Suppressor macrophage (primary cell): ENCODE data around the gene MCM10.
"Not testable (repeated sequence)": the region's sequence is repeated elsewhere in the genome, so short reads cannot be mapped to it uniquely, and the experiment has no call there.

Experiments used
- DNase-seq, 4 experiments: peaks; one replicate each; pipeline ENCODE4 v3.0.0-alpha.2; 2020 to 2022

Gene MCM10

DNA sequence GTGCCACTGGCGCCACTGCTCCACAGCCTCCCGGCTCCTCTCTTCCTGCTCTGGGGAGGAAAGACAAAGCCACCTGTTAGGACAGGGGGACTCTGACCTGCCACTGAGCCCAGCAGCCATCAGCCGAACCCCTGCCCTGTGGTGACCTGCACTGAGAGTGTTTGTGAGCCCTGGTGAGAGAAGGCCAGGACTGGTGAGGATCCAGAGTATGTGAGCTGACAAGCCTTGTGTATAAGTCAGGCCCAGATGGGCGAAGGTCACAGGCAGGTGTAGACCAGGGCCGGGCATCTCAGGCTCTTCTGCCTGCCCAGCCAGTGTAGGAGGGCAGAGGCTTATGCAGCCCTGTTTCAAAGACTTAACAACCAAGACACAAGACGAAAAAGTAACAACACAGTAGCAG, 60.8 kb downstream of the MCM10 start:
- DNase-seq = no peak

DNA sequence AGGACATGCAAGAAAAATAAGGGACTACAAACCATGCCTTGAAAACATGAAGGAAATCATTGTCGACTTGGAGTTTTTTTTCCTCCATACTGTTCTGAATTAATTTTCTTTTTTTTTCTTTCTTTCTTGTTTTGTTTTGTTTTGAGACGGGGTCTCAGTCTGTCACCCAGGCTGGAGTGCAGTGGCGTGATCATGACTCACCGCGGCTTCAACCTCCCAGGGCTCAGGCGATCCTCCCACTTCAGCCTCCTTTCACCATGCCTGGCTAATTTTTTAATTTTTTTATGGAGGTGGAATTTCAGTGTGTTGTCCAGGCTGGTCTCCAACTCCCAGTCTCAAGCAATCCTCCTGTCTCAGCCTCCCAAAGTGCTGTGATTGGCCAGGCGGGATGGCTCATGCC, 61.2 kb downstream of the MCM10 start:
- no peak for DNase-seq

DNA sequence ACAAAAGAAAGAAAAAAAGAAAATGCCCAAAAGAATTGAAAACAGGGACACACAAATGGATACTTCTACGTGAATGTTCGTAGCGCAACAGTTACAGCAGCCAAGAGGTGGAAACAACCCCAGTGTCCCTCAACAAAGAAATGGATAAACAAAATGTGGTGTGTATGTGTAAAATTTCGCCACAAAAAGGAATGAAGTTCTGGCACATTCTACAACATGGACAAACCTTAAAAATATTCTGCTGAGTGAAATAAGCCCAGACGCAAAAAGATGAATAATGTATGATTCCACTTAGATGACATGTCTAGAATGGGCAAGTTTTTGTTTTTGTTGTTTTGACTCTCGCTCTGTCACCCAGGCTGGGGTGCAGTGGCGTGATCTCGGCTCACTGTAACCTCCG, 61.9 kb downstream of the MCM10 start:
- no peak for DNase-seq

DNA sequence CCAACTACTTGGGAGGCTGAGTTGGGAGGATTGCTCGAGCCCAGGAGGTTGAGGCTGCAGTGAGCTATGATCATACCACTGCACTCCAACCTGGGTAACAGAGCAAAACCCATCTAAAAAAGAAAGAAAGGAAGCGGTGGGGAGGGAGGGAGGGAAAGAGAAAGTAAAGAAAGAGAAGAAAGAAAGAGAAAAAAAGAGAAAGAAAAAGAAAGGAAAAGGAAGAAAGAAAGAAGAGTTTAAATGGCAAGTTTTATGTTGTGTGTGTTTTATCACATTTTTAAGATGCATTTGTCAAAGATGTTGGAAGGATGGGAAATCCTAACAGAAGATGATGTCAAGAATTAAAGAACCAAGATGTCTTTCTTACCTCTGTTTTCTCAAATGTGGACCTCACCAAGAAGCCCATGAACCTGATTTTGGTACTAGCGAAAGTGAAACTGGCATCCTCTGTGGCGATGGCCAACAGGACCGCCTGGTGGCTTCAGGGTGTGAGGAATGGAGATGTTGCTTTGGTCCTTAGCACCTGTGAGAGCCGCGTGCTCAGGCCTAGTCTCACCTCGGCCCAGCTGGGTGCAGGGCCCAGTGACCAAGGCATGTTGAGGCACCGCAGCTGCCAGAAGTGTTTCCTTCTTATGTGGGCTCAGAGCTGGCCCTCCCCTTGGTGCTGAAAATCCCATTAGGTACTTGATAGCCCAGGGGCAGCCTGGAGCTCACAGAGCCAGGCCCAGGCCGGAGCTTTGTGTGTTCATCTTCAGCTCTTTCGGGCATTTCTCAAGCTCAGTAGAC, 63.0 kb downstream of the MCM10 start:
- no peak for DNase-seq

DNA sequence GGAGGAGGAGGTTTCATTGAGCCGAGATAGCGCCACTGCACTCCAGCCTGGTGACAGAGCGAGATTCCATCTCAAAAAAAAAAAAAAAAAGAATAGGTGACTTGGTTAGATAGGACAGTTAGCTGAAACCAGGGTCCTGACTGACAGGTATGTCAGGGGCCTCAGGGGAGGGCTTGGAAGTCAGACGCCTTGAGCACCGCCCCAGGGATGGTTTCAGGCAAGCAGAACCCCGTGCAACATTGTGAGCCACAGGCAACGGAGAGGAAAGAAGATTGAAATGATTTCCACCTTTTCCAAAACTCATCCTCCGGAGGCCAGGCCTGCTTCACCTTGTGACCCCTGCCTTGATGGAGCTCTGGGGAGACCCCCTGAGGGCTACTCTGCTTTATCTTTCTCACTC, 64.2 kb downstream of the MCM10 start:
- no peak for DNase-seq

DNA sequence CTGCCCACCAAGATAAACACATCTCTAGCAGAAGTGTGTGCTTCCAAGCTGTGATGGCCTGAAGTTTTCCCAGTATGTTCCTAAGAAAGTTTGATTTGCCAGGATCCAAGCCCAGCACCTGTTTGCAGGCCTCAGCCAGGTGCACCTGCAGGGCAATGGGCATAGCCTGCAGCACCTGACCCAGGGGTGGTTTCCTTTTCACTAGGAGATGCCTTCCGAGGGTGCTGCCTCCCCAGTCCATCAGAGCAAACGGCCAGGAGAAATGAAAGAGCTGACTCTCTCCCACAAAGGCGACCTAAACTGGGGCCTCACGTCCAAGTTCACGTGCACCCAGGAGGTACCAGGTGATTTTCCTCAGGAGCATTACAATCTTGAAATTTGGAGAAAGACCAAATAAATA, 65.7 kb downstream of the MCM10 start:
- no peak for DNase-seq

DNA sequence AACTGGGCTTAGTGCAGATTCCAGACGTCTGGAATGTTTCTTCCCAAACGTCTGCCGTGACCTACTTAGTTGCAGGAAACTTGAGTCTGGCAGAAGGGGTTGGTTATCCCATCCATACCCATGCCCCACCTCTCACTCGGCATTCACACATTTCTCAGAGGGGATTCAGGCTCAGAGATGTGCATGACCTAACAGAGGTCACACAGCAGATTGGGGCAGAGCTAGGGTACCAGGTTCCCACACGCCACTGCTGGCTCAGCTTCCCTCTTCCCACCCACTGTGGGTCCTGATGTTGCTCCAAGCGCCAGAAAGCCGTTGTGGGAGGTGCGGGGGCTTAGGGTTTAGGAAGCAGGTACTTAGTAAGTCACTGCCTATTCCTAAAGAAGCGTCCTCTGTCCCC, 69.8 kb downstream of the MCM10 start:
- DNase-seq = no peak

DNA sequence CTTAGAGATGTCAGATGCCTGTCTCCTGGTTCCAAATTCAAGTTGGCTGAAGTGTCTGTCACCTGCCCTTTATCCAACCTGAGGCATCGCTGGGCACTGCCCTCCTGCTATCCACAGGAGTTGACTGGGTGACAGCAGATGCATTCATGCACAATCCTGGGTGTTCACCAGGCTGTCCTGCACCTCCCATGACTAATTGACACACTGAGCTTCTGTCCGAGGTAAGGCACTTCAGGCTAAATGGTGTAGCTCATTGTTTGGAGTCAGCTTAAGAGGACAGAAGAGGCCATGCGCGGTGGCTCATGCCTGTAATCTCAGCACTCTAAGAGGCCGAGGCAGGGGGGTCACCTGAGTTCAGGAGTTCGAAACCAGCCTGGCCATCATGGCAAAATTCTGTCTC, 70.5 kb downstream of the MCM10 start:
- no peak for DNase-seq

DNA sequence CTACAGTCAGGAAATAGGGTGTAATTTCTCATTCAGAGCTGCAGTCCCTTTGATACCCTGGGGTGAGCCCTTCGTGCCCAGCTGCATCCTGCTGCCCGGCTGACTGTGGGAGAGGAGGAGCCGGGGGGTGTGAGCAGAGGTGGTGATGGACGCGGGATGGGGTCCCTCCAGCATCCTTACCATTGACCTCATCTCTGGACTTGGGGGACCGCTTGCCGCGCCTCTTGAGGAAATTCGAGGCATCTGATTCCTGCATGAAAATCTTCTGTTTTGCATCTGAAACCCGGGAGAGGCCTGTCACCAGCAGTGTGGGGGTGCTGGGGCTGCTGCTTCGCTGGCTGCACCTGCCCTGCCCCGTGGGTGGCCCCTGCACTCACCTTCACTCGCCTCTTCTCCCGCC, 72.0 kb downstream of the MCM10 start:
- DNase-seq = no peak

DNA sequence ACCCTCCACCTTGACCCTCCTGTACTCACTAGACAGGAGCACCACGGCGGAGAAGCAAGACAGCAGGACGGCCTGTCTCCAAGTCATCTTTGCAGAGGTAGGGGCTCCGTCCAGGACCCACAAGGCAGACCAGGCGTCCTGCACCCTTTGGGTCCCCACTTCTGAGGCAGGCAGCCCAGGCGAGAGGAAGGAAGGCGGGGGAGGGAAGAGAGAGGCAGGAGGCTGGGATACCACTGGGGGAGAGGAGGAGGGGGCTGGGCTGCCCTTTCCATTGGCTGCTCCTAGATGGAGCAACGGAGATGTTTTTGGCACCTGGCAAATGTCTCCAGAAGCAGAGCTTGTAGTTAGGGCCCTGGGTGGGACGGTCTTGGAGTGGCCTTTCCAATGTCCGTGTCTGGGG, 72.8 kb downstream of the MCM10 start, which contains the start of gene UCMA:
UCMA (minus strand) TSS at position 203 of the 400 bp plus-strand sequence; CDS start at position 87, 116 bp downstream.
- no peak for DNase-seq

DNA sequence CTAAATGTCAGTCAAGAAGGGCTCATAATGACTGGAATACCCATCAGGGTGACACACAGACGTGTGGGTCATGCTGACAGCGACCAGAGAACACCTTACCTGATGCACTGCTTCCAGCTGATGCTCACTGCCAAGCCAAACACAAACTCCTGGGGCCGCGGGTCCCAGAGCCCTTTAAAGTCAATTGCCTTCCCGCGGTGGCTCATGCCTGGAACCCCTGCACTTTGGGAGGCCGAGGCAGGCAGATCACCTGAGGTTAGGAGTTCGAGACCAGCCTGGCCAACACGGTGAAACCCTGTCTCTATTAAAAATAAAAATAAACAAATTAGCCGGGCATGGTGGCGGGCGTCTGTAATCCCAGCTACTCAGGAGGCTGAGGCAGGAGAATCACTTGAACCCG, 73.4 kb downstream of the MCM10 start:
- DNase-seq = not testable (repeated sequence)

DNA sequence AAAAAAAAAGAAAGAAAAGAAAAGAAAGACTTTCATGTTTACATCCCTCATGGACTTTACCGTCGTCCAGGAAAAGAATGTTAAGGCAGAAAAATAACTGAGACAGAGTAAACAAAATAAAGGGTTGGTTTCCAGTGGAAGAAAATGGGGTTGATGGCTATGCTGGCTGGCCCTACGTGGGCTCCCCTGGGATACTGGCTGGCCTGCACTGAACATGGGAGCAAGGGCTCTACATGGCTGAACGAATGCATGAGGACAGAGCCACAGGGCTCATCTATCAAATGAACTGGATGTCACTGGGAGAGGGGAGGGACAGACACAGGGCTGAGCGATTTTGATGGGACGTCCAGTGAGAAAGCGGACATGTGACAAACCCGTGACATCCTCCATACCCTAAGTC, 75.3 kb downstream of the MCM10 start:
- DNase-seq = no peak

DNA sequence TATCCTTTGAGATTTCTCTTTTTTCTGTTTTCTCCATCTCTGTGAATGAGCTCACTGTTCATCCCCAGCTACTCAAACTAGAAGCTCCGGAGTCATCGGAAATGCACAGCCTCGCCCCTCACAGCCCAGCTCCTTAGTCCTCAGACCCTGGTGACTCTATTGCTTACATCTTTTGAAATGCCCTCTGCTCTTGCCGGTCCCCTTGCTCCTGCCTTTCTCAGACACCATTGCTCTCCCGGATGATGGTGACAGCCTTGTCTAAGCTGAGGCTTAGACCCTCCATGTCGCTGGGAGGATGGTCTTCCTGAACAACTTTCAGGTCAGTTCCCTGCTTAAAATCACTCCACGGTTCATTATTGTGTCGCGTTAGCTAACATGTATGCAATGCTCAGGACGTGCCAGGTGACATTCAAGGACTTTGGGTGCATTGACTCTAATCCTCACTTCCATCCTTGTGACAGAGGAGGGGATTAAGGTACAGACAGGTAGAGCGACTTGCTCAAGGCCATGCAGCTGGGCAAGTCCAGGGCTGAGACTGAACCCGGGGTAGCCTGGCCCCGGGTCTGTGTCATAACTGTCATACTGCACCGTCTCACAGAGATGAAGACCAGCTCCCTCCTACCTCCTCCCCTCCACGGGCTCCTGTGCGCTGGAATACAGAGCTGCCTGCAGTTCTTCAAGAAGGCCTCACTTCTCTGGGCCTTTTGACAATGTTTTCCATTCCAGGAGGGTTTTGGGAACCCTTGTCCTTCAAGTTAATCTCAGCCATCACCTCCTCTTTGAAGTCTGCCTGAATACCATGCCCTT, 77.1 kb downstream of the MCM10 start:
- no peak for DNase-seq

DNA sequence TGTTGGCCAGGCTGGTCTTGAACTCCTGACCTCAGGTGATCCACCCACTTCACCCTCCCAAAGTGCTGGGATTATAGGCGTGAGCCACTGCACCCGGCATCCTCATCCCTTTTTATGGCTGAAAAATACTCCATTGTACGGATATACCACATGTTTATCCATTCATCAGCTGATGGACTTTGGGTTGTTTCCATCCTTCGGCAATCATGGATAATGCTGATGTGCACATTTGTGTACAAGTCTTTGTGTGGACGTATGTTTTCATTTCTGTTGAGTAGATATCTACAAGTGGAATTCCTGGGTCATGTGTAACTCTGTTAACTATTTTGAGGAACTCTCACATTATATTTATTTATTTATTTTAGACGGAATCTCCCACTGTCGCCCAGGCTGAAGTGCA, 78.6 kb downstream of the MCM10 start:
- no peak for DNase-seq

DNA sequence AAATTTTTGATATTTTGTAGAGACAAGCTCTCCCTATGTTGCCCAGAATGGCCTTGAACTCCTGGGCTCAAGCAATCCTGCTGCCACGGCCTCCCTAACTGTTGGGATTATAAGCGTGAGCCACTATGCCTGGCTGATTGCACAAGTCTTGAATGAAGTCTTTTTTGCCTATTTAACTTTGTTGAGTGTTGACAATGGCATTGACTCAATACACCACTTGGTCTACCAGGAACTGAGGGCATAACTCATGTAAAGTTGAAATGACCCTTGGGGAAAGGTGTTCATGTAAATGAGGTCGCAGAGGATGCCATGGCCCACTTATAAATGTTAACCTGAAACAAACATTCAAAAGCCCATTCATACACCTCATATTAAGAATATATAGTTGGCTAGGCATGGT, 80.3 kb downstream of the MCM10 start:
- DNase-seq = no peak

DNA sequence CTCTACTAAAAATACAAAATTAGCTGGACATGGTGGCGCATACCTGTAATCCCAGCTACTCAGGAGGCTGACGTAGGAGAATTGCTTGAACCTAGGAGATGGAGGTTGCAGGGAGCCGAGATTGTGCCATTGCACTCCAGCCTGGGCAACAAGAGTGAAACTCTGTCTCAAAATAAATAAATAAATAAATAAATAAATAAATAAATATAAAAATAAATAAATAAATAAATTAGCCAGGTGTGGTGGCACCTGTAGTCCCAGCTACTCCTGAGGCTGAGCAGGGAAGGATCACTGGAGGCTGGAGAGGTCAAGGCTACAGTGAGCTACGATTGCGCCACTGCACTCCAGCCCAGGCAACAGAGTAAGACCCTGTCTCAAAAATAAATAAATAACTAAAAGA, 80.9 kb downstream of the MCM10 start:
- DNase-seq = not testable (repeated sequence)

DNA sequence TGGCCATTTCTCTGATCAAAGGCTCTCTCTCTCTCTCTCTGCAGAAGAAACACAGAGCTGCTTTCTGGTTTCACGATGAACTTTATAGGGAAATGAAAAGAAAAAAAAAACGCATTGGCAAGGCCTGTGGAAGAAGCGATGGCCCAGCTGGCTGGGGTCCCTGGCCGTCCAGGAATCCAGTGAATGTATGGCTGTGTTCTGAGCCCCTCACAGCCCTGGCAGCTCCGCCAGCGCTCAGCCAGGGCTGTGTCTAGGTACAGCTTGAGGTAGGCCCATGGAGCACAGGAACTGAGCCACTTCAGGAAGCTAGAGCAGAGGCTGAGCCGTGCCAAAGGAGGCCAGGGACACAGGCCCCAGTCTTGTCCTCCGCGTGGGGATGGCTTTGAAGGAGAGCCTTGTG, 85.9 kb downstream of the MCM10 start:
- DNase-seq = no peak

DNA sequence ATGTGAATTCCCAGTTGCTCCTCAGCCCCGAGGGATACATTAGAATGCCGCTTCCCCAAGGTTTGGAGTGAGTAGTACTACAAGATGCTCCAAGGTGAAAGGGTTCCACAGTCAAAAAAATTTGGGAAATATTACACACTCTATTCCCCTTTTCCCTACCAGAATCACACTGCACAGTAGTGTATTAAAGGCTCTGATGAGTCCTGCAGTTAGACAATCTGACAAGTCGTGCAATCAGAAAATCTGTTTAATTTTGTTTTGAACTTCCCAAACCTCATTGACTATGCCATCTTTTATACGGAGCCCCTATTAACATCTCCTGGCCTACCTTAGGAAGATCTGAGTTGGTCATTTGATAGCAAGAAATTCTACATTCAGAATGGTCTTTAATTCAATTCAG, 86.4 kb downstream of the MCM10 start:
- no peak for DNase-seq

DNA sequence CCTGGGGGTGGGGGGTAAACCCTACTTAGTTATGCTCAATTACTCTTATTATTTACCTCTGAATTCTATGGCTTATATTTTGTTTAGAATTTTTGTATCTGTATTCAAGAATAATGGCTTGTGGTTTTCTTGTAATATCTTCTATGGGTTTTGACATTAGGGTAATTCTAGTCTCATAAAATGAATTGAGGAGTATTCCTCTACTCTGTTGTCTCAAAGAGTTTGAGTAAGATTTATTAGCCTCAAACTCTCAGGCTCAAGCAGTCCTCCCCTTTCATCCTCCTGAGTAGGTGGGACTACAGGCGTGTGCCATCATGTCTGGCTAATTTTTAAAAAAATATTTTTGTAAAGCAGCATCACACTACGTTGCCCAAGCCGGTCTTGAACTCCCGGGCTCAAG, 92.4 kb downstream of the MCM10 start:
- no peak for DNase-seq

DNA sequence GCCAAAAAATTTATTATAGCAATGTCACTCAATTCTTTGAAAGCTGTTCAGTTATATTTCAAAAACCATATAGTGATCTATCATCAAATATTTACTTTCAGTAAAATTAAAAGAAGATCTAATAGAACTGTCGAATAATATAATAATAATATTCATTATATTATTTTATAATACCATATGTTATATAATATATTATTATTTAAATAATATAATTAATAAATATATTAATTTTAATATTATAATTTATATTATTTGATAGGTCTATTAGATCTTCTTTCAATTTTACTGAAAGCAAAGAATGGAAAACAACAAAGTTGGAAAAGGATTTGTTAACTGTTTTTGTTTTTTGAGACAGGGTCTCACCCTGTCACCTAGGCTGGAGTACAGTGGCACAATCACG, 95.3 kb downstream of the MCM10 start:
- DNase-seq = no peak

DNA sequence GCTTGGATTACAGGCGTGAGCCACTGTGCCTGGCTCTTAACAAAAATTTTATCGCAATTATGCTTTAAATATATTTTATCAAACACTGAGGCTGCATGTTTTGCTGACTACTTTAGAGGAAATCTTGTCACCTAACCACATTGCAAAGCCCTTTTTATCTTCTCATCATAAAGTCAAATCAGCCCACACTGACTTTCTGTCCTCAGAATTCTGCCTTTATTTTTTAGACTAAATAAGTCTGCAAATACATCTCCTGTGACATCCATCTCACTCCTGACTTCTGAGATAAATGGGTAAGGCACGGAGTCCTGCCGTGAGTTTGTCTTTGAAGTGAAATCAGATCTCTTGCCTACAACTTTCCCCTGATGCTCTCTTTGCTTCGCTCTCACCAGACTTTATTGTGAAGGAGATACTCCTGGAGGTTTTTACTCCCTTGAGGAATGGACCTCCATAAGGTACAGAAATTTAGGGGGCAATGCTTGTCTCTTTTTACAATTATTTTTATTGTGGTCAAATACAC, 96.3 kb downstream of the MCM10 start:
- no peak for DNase-seq
